ENCODE results near the gene RBM19.
A peak's percentile ranks its signal among the peaks of the same experiment; 100 is the strongest.

The RBM19 gene

DNA sequence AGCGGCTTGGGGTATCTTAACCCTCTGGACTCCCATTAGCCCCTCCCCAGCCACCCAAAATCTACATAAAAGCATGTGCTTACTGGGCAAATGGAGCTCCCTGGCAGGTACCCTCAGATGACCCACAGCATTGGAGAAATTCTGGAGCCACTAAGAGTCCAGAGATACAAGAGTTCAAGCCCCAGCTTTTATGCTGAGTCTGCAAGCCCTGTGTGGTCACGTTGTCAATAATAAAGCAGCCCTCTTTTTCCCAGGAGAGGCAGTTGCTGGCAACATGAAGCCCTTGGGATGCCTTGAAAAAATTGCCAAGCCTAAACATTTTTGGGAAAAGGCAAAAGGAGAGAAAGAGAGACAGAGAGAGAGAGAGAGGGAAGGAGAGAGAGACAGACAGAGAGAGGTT, 83.4 kb downstream of the RBM19 start:
- no peak for DNase-seq (ENCODE audit: low spot score)

DNA sequence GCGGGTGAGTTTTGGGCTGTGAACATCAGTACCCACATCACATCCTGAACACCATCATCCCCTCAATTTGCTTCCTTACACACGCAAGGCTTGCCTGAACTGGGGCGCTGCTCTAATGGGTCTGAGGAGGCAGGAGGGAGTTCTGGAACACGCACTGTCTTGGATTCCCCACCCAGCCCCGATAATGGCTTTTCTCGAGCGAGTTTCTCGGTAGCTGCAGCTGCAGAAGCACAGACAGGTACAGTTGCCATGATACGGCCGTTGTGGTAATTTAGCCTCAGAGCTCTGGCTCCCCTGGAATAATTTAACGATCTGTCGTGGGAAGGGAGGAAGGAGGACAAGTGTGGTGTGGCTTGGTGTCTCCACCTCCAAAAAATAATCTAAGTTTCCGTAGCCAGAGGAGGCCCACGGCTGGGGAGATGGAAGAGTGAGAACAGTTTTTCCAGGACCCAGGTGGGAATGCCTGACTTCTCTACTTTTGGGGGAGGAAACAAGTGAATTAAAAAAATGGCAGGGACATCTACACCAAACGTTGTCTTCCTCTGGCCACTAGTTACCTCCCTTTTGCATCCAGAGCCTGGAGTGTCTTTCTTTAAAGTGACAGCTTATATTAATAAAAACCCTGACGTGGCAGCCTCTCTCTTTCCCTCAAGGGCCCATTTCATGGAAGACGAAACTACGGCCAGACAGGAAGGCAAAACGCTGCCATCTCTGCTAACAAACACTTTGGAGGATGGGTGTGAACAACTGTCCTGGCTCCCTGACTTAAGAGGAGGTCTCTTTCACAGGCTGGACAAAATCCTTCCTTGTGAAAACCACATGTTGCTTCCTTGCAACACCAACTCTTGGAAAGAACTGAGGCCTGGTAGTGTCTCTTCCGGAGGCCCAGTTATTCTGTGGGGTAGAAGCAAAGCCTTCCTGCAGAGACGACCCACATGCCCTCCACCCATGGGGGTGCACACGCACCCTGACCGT, 84.8 kb downstream of the RBM19 start:
- no peak for DNase-seq (ENCODE audit: low spot score)

DNA sequence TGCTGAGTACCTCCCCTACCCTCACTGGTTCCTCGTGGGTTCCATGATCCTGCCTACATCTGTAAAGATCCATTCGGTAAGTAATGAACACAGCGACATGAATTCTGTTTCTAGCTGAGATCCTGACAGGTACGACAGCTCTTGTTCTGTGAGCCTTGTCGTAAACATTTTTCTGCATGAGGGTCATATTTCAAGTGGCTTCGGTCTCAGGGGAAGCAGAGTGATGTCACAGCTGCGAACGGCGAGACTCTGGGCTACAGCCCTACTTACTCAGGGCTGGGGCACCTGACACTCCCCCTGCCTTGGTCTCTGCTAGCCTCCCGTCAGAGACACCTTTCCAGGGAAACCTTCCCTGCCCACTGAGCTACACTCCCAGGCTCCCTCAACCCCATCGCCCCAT, 85.8 kb downstream of the RBM19 start:
- DNase-seq (ENCODE audit: low spot score) = no peak

DNA sequence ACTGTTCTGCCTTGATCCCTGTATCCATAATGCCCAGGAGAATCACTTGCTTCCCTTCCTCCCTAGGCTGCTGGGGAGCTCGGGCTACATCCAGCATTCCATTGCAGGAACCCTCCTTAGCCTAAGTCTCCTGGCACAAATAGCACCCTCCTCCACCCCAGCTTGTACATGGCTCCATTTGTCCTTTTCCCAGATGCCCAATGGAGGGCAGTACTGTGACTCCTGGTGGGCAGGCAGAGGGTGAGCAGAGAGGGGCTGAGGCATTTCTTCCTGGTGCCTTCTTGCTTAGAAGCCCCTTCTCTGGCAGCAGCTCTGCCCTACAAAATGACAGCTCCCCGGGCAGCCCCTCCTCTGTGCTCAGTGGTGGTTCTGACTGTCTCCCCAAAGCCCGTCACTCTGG, 86.5 kb downstream of the RBM19 start:
- no peak for DNase-seq (ENCODE audit: low spot score)

DNA sequence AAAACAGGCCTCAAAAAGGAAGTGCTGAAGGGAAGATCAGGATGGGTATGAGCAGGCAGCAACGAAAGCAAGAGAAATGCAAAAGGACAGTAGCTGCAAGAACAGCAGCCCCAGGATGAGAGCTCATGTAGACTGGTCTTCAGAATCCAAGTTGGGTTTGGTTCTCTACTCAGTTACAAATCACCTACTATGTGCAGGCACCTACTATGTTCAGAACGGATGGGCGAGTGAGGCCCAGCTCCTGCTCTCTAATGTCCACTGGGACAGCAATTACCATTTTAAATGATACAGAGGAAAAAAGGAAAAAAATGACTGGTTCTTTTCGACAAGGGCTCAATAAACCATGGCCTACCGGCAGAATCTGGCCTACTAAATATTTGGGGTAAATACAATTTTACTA, 88.5 kb downstream of the RBM19 start:
- DNase-seq (ENCODE audit: low spot score) = no peak

DNA sequence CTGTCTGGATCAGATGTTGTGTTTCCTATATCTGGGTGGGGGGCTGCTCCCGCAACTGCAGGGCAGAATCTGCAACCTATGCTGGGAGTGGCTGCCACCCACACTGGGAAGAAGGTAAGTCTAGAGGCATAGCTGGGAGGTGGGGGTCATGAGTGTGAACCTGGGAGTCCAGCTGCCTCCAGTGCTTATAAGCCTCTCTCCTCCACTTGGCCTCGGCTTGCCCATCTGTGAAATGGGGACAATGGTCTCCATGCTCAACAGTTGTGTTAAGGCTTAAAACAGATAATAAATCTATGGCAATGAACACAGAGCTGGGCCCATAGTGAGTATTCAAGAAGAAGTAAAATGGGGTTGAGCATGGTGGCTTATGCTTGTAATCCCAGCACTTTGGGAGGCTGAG, 90.0 kb downstream of the RBM19 start:
- no peak for DNase-seq (ENCODE audit: low spot score)

DNA sequence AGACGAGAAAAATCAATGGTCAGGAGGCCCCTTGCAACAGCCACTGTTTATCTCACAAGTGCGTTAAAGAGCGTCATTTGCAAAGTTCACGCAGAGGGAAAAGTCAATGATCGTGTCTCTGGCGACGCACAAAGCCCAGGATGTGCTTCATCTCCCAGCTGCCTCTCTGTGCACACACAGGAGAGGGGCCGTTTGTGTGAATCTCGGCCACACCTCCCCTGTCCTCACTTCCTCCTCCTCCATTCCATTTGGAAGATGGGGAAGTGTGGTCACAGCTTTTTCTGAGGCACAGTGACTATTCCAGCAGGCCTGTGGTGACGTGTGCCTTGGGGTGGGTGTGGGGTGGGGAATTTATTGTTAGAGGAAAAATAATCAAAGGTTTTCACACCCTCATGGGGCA, 90.4 kb downstream of the RBM19 start:
- DNase-seq (ENCODE audit: low spot score) = no peak

DNA sequence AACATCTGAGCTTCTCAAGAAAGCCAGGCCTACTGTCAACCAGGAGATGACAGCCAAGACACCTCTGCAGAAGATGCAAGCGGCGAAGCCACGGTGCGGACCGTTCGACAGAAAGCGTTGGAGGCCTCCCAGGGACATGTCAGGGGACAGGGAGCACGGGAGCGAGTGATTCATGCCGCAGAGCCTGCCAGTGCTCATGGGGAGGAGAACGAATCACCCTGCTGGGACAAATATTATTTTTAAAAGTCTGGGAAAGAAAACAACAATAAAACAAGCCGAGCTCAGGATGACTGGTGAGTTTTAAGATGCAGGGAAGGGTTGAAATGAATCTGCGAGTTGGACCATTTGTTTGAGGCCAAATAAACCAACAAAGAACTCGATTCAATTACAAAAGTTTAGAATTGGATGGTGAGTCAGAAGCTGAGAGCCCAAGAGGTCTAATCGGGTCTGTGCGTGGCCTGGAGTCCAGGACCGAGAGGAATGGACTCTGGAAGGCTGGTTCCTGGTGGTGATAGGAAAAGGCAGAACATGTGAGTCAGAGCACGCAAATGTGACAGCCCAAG, 91.0 kb downstream of the RBM19 start:
- no peak for DNase-seq (ENCODE audit: low spot score)

DNA sequence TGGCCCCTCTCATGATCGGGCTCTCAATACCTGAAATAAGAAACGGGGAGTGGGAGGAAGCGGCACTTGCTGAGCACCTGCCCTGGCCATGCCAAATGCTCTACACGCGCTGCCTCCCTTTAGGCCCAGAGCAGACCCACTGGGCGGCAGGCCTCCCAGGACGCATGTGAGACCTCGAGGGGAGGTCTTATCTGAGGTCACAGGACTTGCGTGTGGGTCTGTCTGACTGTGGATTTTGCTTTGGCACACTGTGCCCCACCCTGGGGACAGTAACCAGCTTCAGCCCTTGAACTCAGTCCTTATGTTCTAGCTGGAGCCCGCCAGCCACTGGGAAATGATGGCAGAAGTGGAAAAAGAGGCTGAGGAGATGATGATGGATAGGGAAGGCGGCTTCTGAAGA, 91.8 kb downstream of the RBM19 start:
- DNase-seq (ENCODE audit: low spot score) = no peak

DNA sequence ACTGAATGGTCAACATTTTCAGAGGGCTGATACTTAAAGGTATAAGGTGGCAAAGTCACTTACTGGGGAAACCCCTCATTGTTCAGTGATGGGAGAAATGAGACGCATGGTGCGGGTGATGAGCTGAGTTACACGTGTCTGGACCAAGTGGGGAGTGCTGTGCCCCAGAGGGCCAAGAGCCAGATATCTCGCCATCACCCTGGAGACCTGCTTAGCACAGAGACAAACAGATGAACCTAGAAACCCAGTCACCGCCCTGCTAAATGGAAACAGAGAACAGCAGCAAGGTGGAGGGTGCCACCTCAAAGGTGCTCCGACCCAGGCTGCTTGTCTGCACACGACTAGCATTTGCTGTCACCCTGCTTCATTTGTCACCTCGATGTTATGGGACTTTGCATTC, 92.4 kb downstream of the RBM19 start:
- no peak for DNase-seq (ENCODE audit: low spot score)

DNA sequence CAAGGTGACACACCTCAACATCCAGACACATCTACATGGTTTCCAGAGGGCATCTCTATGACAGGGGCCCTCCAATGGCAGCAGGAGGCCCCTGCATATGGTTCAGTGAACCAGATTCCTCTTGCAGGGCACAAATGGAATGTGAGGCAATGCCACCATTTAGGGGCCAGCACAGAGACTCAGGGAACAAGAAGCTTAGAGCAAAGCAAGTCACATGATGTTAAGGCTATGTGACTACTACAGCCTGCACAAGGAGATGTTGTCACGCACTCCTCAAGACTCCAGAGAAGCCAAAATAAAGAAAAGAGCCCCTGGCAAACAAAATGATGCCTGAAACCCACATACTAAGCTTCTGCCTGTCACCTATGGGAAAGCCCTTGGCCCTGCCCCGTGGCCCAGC, 95.2 kb downstream of the RBM19 start:
- DNase-seq (ENCODE audit: low spot score) = no peak

DNA sequence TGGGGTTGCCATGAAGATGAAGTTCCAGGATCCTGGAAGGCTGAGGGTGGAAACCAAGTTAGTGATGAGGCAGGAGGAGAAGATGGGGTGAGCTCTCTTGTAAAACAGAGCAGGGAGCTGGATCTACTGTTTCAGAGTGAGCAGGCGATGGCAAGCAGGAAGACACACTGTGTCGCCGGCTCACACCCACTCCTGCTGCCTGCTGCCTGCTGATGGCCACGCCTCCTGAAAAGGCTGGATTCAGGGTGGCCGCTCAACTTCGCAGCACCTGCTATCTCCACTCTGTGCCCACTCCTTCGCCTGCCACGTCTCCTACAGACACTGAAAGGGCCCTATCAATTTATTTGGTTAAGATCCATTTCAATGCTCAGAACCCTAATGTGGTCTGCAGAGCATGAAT, 96.1 kb downstream of the RBM19 start:
- no peak for DNase-seq (ENCODE audit: low spot score)

DNA sequence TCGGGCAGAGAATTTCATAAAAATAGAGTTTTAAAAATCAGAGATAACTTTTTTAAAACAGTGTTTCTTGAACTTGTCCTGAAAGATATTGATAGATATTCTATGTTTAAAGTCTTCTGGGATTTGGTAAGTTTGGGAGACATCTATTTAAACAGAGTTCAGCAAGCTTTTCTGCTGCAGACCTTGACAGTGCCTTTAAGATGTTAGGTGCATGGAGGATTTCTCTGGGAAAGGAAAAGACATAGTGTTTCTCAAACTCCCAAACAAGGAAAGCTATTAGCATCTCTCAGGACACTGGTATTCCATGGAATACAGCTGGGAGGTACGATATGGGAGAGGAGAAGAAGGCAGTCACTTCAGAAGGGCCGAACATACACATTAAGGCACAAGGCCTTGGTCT, 97.8 kb downstream of the RBM19 start:
- DNase-seq (ENCODE audit: low spot score) = no peak

DNA sequence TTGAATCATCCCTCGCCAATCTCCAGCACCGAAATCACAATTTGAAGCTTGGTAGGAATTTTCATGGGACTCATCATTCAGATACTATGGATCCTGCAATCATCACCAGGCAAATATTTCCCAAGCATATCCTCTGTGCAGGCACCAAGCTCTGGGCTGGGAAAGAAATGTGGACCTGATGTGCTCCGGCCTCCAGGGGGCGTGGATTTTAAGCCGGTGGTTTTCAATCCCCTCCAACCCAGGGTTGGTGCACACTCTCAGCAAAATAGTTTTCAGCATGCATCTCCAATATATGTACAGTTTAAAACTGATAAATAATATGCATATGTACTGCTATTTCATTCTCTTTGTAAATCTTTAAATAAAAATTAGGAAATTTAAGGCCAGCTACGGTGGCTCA, 98.9 kb downstream of the RBM19 start:
- DNase-seq (ENCODE audit: low spot score) = no peak

DNA sequence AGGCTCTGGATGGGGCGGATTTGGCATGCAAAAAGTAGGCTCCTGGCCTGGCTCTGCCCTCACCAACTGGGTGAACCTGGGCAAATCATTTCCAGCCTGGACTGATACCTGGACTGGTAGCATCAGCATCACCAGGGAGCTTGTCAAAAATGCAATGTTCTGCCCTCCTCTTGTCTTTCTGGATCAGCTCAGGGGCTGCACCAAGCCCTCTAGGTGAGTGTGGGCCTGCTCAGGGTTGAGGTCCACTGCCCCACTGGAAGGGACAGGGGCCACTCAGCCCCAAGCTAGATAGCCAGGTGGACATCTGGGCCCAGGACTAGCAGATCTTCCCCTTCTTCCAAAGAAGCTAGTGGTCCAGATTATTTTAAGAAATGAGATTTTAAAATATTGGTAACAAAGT, 99.6 kb downstream of the RBM19 start:
- DNase-seq (ENCODE audit: low spot score) = no peak

DNA sequence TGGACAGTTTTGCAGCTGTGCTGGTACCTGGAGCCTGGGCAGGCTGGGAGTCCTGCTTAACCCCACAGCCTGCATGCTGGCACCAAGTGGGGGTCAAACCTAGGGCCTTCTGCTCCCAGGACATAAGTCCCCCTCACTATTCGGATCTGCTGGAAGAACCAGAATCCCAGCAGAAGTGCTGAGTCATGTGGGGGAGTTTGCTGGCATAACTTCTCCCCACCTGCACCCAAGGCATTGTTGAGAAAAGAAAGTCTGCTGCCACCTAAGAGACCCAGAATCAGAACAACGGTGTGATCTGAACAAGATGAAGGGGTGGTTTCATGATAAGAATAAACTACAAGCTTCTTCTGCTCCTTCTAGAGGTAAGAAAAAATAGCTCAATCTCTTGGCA, 102.7 kb downstream of the RBM19 start:
- no peak for DNase-seq (ENCODE audit: low spot score)

DNA sequence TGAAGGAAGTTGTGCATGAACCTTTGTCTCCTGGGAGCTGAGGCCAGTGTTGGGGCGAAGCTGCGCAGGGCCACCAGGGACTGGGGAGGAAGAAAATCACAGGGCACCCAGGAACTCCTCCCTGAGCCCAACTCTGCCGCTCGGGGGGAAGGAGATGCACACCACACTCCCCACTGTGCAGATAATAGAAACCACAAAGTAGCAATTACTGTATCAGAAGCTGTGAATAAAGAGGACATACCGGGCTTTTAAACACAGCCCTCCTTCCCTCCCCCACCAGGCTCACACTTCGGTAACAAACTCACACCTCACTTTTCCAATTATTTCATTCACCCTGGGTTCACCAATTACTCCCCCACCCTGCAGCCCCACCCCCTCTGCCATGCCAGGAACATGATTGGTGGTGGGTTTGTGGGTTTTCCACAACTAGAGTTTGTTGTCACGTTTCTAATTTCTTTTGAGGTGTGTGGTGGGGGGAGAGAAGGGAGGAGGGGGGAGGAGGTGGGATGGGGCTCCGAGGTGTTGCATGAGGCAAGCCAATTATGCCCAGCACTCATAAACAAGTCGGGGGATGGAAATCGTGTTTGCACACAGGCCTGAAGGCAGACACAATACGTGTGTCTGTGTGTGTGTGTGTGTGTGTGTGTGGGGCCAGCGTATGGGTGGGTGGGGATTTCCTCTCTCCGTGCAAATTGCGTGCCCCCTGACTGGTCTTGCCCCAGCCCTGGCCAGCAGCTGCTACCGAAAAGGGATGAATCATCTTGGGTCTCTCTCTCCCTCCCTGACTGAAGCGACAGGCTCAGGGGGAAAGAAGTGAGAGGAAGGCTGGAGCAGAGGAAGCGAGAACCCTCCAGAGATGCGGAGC, 103.3 kb downstream of the RBM19 start:
- peak; percentile 25 for DNase-seq (ENCODE audit: low spot score)

DNA sequence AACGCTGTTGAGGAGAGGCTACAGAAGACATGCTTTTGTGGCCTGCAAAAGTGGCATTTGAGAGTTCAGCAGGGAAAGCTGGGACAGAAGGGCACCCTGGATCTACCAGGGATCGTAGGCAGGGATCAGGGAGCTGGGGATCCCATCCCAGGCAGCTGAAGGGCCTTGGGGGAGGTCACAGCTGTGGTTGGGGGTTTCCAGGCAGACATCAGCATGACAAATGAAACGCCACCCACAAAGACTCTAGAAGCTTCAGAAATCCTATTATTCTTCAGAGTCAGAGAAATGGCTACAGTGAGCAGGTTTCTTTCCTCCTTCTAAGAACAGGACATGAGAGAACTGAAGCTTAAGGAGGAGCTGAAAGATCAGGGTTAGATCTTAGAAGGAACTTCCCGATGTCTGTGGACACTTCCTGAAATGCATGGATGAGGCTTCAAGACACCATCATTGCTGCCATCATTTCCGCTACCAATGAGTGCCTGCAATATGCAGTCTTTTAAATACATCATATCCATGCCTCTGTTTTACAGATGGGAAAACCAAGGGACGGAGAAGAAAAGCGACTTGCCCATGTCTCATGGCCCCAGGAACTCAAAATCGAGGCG, 104.3 kb downstream of the RBM19 start:
- no peak for DNase-seq (ENCODE audit: low spot score)

DNA sequence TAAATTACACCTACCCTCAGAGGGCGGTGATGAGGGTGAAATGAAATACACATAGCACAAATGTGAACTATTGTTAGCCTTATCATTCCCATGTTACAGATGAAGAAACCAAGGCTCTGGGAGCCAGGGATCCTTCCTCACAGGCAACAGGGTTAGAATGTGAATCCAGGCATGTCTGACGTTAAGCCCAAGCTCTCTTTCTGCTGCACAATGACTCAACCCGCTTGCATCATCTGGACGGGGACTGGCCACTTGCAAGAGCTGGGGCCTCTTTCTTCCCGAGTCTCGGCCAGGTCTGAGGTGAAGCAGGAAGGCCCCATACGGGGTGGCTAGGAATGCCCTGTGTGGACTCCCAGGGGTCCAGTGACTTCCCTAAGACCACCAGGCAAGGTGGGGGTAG, 105.2 kb downstream of the RBM19 start:
- DNase-seq (ENCODE audit: low spot score) = no peak

DNA sequence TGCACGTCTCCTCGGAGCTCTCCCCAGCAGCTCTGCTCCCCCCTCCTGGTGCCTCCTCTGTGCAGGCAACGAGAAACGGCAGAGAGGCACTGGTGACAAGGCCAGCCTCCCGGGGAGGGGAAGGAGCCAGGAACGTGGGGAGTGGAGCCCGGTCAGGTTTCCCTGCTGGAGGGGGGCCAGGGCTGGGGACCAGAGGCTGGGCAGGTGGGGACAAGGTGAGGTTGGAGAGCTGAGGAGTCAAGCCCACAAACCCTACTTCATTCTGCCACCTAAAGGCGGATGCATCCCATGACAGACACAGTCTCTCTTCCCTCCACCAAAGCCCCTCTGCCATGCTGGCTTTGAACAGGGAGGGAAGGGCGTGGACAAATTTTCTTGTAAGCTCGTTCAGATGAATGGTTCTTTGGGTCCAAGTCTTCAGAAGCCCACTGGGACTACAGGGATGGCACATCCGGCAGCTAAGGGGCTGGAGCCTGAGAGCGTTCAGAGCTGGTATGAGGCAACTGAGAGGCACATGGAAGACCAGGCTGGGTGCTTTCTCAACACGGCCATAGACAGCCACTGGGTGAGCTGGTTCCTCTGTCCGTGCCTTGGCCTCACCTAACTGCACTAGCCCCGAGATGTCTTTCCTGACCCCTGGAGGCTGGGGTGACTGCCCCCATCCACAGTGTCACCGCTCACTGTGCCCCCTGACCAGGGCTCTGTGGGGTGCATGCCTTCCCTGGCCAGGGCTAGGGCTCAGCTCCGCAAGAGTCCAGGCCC, 105.9 kb downstream of the RBM19 start:
- no peak for DNase-seq (ENCODE audit: low spot score)

DNA sequence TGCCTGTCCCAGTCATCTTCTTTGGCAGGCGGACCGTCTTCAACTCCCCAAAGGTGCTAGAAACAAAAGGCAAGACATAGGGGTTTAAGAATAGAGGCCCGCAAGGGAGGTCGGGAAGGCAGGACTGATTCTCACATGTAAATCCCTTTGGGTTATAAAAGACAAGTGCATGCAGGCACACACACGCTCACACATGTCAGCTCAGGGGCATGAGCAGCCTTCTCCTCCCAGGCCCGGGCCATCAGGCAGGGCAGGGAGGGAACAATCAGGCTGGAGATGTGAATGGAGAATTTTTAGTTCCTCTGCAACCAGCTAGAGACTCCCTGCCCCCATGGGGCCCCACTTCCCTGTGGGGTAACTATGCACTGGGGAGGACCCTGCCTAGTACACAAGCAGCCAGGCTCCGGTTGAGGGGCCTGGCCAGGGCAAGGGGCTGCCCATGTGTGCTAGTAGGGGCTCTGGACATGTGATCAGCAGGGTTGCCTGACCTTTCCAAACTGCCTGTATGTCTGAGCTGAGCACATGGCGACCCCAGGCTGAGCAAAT, 107.2 kb downstream of the RBM19 start:
- no peak for DNase-seq (ENCODE audit: low spot score)
